ENCODE data around the gene C1orf198. TPM values are rescaled to one million over a fixed set of nuclear protein-coding genes. Genes with fewer than 3 reads are reported as not detected.

C1orf198 gene, protein sequence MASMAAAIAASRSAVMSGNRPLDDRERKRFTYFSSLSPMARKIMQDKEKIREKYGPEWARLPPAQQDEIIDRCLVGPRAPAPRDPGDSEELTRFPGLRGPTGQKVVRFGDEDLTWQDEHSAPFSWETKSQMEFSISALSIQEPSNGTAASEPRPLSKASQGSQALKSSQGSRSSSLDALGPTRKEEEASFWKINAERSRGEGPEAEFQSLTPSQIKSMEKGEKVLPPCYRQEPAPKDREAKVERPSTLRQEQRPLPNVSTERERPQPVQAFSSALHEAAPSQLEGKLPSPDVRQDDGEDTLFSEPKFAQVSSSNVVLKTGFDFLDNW
- total RNA-seq (2012; rRNA removed) (74.4 and 76.2 TPM in 2 replicates), polyA plus RNA-seq (2012; rRNA removed) (63.9 and 67.4 TPM in 2 replicates), Bru-seq, nascent RNA (percentile 99 among the genes with signal in this experiment), BruChase-seq, experiment 1, labeled RNA remaining after a 6-hour chase (percentile 97 among the genes with signal in this experiment), BruChase-seq, experiment 2, labeled RNA remaining after a 2-hour chase (percentile 97 among the genes with signal in this experiment)
- polyA plus RNA-seq (2012; cell fraction: cytosol; rRNA removed): 33.0 and 75.6 TPM in 2 replicates
- 260 and 261 TPM in 2 replicates for polyA plus RNA-seq (2012; cell fraction: nucleus; rRNA removed; ENCODE audit: low replicate concordance)
- long read RNA-seq, transcript C1orf198-201 (4 exons, 3,858 nt): major isoform, 190 of 275 reads
- long read RNA-seq, partial matches to known transcripts: 21 of 275 reads
- long read RNA-seq, other reads (novel, unspliced or antisense): 64 of 275 reads

DNA sequence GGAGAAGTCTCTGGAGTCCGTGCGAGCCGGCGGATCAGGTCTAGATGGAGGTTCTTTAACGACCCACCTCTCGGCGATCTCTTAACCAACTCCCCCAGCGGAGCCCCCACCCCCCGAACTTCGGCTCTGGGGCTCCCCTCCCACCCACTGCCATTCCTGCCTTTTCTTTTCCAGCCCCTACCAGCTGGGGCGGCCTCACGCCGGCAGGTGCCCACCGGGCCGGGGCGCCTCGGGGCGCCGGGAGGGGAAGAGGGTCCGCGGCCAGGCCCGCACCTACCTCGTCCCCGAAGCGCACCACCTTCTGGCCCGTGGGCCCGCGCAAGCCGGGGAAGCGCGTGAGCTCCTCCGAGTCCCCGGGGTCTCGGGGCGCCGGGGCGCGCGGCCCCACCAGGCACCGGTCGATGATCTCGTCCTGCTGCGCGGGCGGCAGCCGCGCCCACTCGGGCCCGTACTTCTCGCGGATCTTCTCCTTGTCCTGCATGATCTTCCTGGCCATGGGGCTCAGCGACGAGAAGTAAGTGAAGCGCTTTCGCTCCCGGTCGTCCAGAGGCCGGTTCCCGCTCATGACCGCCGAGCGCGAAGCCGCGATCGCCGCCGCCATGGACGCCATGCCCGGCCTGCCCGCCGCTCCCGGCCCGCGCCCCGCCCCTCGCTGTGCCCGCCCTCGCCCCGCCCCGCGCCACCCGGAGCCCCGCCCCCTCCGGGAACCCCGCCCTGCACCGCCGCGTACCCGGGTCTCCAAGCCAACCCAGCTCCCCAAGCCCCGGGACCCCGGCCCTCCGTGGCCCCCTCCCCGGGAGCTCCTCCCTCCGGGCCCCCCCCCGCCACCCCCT lies at the start of gene C1orf198:
Gene C1orf198, minus strand, starts transcription at position 619 of the 833 bp plus-strand sequence. Its CDS starts 9 bp downstream, at position 610.
- TF ChIP-seq POLR2A (IDR thresholded peaks at IDR 0.05; ENCODE audit: low read depth, low read length) (0 out of 2 replicates have a peak, but pooled peaks have one; percentile 48), MXI1 (IDR thresholded peaks at IDR 0.05; ENCODE audit: borderline replicate concordance, low read depth, low read length) (peak; percentile 67; the same call in 1 of the 2 replicates), CEBPB (IDR thresholded peaks at IDR 0.05; ENCODE audit: low read depth, low read length) (no peak), MAZ (IDR thresholded peaks at IDR 0.05; ENCODE audit: borderline replicate concordance, low read depth, low read length) (peak; percentile 59; the same call in 1 of the 2 replicates)
- peak within 1 kb of the TSS; percentile 100 for H3K4me3 ChIP-seq (ENCODE audit: insufficient read depth, low read depth, low read length)
- H3K27ac ChIP-seq (ENCODE audit: insufficient read depth, low read length): peak within 1 kb of the TSS; percentile 100
- peak within 1 kb of the TSS; percentile 99 for H3K4ac ChIP-seq (ENCODE audit: low read depth, low read length)
- no TSS peak for BruUV-seq (replicated peaks)
- H3K23ac ChIP-seq (ENCODE audit: low read depth, low read length): peak within 1 kb of the TSS; percentile 99
- WGBS, 2 experiments (ENCODE audit: extremely low coverage in 2 of 2, insufficient read length in 1 of 2): 1% methylated on average over 36 of the region's 96 CpGs; no CpG with 5 or more reads in 1 of the 2 experiments
- H3K9me3 ChIP-seq (ENCODE audit: control insufficient read depth, insufficient read depth, low read length): no peaks in the 10 kb centered on the region
- peak within 1 kb of the TSS; percentile 90 for H2AFZ ChIP-seq (replicated peaks; ENCODE audit: low read length, poor library complexity)
- ChIA-PET CTCF (interaction anchor here (0.6 to 1.4 kb wide), 3 partner anchors 38 to 70 kb away, joined by 3 to 4 read pairs (median 3); no protein-coding TSS in a partner anchor), POLR2A (ENCODE audit: unreplicated experiment) (interaction anchor here (0.6 to 0.9 kb wide), 2 partner anchors 13 to 29 kb away, joined by 3 to 7 read pairs; no protein-coding TSS in a partner anchor)
- H3K36me3 ChIP-seq (ENCODE audit: control insufficient read depth, insufficient read depth, low read length): peaks cover 12% of the 10 kb centered on the region
- H3K18ac ChIP-seq (ENCODE audit: low read depth, low read length): peak within 1 kb of the TSS; percentile 99
- in situ Hi-C loops (cut with MboI; ENCODE audit: low sequenced_read_pairs): loop anchor here (25.0 kb wide), 1 partner anchor 781 kb away; no protein-coding TSS in a partner anchor
- peak within 1 kb of the TSS; percentile 97 for H3K56ac ChIP-seq (ENCODE audit: extremely low read depth, insufficient read depth, low read length)
- peaks cover 28% of the 10 kb centered on the region for H3K4me1 ChIP-seq (ENCODE audit: control insufficient read depth, insufficient read depth, low read length)
- H3K27me3 ChIP-seq (ENCODE audit: control insufficient read depth, insufficient read depth, low read length): no peaks in the 10 kb centered on the region
- peak within 1 kb of the TSS; percentile 99 for H2BK5ac ChIP-seq (ENCODE audit: low read depth, low read length, poor library complexity, severe bottlenecking)
- peak within 1 kb of the TSS; percentile 93 for H3K4me2 ChIP-seq (ENCODE audit: low read depth, low read length)
- peak within 1 kb of the TSS; percentile 100 for H3K9ac ChIP-seq (ENCODE audit: low read depth, low read length)
- intact Hi-C loops (cut with micrococcal nuclease): loop anchor here (1.0 to 5.0 kb wide), 4 partner anchors 49 to 343 kb away; partner anchors contain the start of genes ARV1, FAM89A and TTC13
- peak within 1 kb of the TSS; percentile 93 to 95 for H4K8ac ChIP-seq (ENCODE audit: low read depth in 2 of 2, low read length in 2 of 2)
- DNase-seq: no peak
- H2BK120ac ChIP-seq (ENCODE audit: low read depth, low read length): peak within 1 kb of the TSS; percentile 97
- H2BK15ac ChIP-seq (ENCODE audit: low read depth, low read length): peak within 1 kb of the TSS; percentile 87
- peaks cover 7 to 49% of the 10 kb centered on the region in 2 experiments for H3K79me1 ChIP-seq (ENCODE audit: low read depth in 1 of 2, low read length in 2 of 2)
- H4K91ac ChIP-seq (ENCODE audit: insufficient read depth, low read depth, low read length): peak within 1 kb of the TSS; percentile 99
- dilution Hi-C loops (cut with HindIII; ENCODE audit: low sequenced_read_pairs, unreplicated experiment): no loop called here
- H2AK5ac ChIP-seq (ENCODE audit: low read depth, low read length): peak within 1 kb of the TSS; percentile 81
- H3K9me1 ChIP-seq (ENCODE audit: insufficient read depth, low read length): peaks cover 16% of the 10 kb centered on the region
- H3K14ac ChIP-seq (replicated peaks; ENCODE audit: low read depth, low read length): peak within 1 kb of the TSS; percentile 95
- peak within 1 kb of the TSS; percentile 97 for H2BK20ac ChIP-seq (ENCODE audit: low read depth, low read length)
- H2AK9ac ChIP-seq (replicated peaks; ENCODE audit: low read depth, low read length, poor library complexity): peak within 1 kb of the TSS; percentile 97
- peaks cover 33% of the 10 kb centered on the region for H4K20me1 ChIP-seq (ENCODE audit: insufficient read depth, low read length)
- peak within 1 kb of the TSS; percentile 100 for H4K5ac ChIP-seq (ENCODE audit: low read depth, low read length)
- ATAC-seq (ENCODE audit: low read depth): peak; percentile 84

Data from IMR-90 (cell line).